Body of pancreas (tissue), 4 donors: ENCODE measurements around the gene DDX21.

Experiments used
- POLR2A ChIP-seq, 3 donors: fragments of 450-650 bp; IDR thresholded peaks; one replicate each; pipeline ENCODE4 v1.6.1; 2016; ENCODE audit warnings: antibody characterized with exemption in 3 of 3, mild to moderate bottlenecking in 2 of 3
- TF ChIP-seq, protein P1 (sequence below), 7 experiments: fragments of 450-650 bp in 4 of 7; fragments of 200-600 bp in 3 of 7; sonication (generic) in 3 of 7; IDR thresholded peaks; one replicate each; pipeline ENCODE4 v1.5.1; 2016 to 2019; ENCODE audit warnings: antibody characterized with exemption in 7 of 7

DNA sequence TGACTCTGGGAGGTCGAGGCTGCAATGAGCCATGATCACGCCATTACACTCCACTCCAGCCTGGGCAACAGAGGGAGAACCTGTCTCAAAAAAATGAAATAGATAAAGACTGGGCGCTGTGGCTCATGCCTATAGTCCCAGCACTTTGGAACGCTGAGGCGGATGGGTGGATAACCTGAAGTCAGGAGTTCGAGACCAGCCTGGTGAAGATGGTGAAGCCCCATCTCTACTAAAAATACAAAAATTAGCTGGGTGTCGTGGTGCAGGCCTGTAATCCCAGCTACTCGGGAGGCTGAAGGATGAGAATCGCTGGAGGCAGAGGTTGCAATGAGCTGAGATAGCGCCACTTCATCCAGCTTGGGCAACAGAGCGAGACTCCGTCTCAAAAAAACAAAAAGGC is 1.1 kb upstream of the DDX21 start:
- TF ChIP-seq POLR2A (IDR thresholded peaks at IDR 0.05): no peak
- TF ChIP-seq, protein P1, sequence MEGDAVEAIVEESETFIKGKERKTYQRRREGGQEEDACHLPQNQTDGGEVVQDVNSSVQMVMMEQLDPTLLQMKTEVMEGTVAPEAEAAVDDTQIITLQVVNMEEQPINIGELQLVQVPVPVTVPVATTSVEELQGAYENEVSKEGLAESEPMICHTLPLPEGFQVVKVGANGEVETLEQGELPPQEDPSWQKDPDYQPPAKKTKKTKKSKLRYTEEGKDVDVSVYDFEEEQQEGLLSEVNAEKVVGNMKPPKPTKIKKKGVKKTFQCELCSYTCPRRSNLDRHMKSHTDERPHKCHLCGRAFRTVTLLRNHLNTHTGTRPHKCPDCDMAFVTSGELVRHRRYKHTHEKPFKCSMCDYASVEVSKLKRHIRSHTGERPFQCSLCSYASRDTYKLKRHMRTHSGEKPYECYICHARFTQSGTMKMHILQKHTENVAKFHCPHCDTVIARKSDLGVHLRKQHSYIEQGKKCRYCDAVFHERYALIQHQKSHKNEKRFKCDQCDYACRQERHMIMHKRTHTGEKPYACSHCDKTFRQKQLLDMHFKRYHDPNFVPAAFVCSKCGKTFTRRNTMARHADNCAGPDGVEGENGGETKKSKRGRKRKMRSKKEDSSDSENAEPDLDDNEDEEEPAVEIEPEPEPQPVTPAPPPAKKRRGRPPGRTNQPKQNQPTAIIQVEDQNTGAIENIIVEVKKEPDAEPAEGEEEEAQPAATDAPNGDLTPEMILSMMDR (IDR thresholded peaks at IDR 0.05): no peak
